HepG2 (cell line): ENCODE measurements around the gene DNAJC7. TPM values are rescaled to one million over a fixed set of nuclear protein-coding genes. Genes with fewer than 3 reads are reported as not detected.

Experiments
- ASH2L ChIP-seq: fragments of 300-600, 200-600 bp; sonication (generic); IDR thresholded peaks from 2 replicates; pipeline ENCODE4 v1.7.0; 2017; ENCODE audit warnings: low read depth, mild to moderate bottlenecking, moderate library complexity, mixed read lengths, low read length; ENCODE audit not compliant: insufficient read length
- ATAD3A ChIP-seq: sonication (generic); formaldehyde crosslinking; IDR thresholded peaks from 2 replicates; pipeline ENCODE4 v1.4.0; 2020; ENCODE audit warnings: missing genetic modification reagents
- CHD4 ChIP-seq: fragments of 200-600 bp; sonication (generic); IDR thresholded peaks from 2 replicates; pipeline ENCODE4 v1.7.0; 2017; ENCODE audit warnings: mild to moderate bottlenecking, low read length, borderline replicate concordance
- FOSL1 ChIP-seq: sonication (generic); formaldehyde crosslinking; IDR thresholded peaks from 2 replicates; pipeline ENCODE4 v1.9.0; 2021; ENCODE audit warnings: missing genetic modification reagents, borderline replicate concordance
- HMG20A ChIP-seq: IDR thresholded peaks from 2 replicates; pipeline ENCODE4 v1.6.1; 2016; ENCODE audit warnings: borderline replicate concordance
- IKZF5 ChIP-seq: IDR thresholded peaks from 2 replicates; pipeline ENCODE4 v1.6.1; 2018; ENCODE audit warnings: missing genetic modification reagents, mild to moderate bottlenecking, missing compliant biosample characterization
- MAF1 ChIP-seq: sonication (generic); formaldehyde crosslinking; IDR thresholded peaks from 2 replicates; pipeline ENCODE4 v1.5.0; 2020; ENCODE audit warnings: missing genetic modification reagents, borderline replicate concordance
- NR2F1 ChIP-seq, 2 experiments: fragments of 450-650 bp in 1 of 2; formaldehyde crosslinking in 1 of 2; IDR thresholded peaks; 2 replicates each; pipeline versions ENCODE4 v1.5.0 to v1.6.1; 2016 to 2020; ENCODE audit warnings: mild to moderate bottlenecking in 1 of 2, missing compliant biosample characterization in 1 of 2, missing genetic modification reagents in 1 of 2, moderate library complexity in 1 of 2
- PAWR ChIP-seq: sonication (generic); formaldehyde crosslinking; IDR thresholded peaks from 2 replicates; pipeline ENCODE4 v1.4.0; 2020; ENCODE audit warnings: missing genetic modification reagents, mild to moderate bottlenecking, borderline replicate concordance
- RBFOX2 ChIP-seq: fragments of 200-400 bp; formaldehyde crosslinking; IDR thresholded peaks from 2 replicates; pipeline ENCODE4 v1.6.1; 2017; ENCODE audit warnings: low read depth, mild to moderate bottlenecking, low read length
- SPEN ChIP-seq: sonication (generic); formaldehyde crosslinking; IDR thresholded peaks from 2 replicates; pipeline ENCODE4 v1.5.1; 2020; ENCODE audit warnings: low read depth, mild to moderate bottlenecking, missing genetic modification reagents
- SRY ChIP-seq: sonication (generic); formaldehyde crosslinking; IDR thresholded peaks from 2 replicates; pipeline ENCODE4 v1.8.0; 2022; ENCODE audit warnings: mild to moderate bottlenecking, missing genetic modification reagents
- TBL1XR1 ChIP-seq: fragments of 150-350 bp; IDR thresholded peaks from 2 replicates; pipeline ENCODE4 v1.6.1; 2014; ENCODE audit warnings: borderline replicate concordance, low read length; ENCODE audit not compliant: partially characterized antibody
- ZNF747 ChIP-seq: sonication (generic); formaldehyde crosslinking; IDR thresholded peaks from 2 replicates; pipeline ENCODE4 v1.8.1; 2023; ENCODE audit warnings: missing genetic modification reagents, mild to moderate bottlenecking, borderline replicate concordance
- polyA plus RNA-seq, 8 experiments: library from polyadenylated mRNA; depleted of rRNA in 3 of 8; stranded (reverse) in 7 of 8; unstranded in 1 of 8; fragments of >200 nt; fragmentation: Illumina TruSeq in 4 of 8; extraction: Trizol in 4 of 8; gene quantifications; 2 replicates each; pipeline versions ENCODE4 v1.2.1 to v1.2.3, GENCODE V29; 2011 to 2016; ENCODE audit warnings: low read depth in 4 of 8, missing spikeins in 1 of 8, mixed read lengths in 1 of 8; ENCODE audit not compliant: insufficient read depth in 1 of 8
- total RNA-seq, 5 experiments: library from RNA; depleted of rRNA; stranded (reverse); fragments of >200 nt; fragmentation: Illumina TruSeq; extraction: Trizol; gene quantifications; 2 replicates each; pipeline ENCODE4 v1.2.3, GENCODE V29; 2016; ENCODE audit warnings: low read depth in 1 of 5
- TF ChIP-seq, protein P1 (sequence below): sonication (generic); formaldehyde crosslinking; IDR thresholded peaks from 2 replicates; pipeline ENCODE4 v1.4.0; 2020; ENCODE audit warnings: missing genetic modification reagents
- TF ChIP-seq, protein P2 (sequence below): sonication (generic); formaldehyde crosslinking; IDR thresholded peaks from 2 replicates; pipeline ENCODE4 v1.4.0; 2020; ENCODE audit warnings: missing genetic modification reagents
- TF ChIP-seq, protein P3 (sequence below), 2 experiments: sonication (generic) in 1 of 2; formaldehyde crosslinking in 1 of 2; IDR thresholded peaks; 2 replicates each; pipeline versions ENCODE4 v1.4.0 to v1.6.1; 2018 to 2020; ENCODE audit warnings: missing genetic modification reagents in 2 of 2, borderline replicate concordance in 1 of 2, low read depth in 1 of 2, mild to moderate bottlenecking in 1 of 2, missing biosample characterization in 1 of 2
- TF ChIP-seq, protein P4 (sequence below): IDR thresholded peaks from 2 replicates; pipeline ENCODE4 v1.6.1; 2018; ENCODE audit warnings: missing genetic modification reagents

Gene DNAJC7
- total and polyA plus RNA-seq, 2 of the 13 experiments (the other 11 are each of a cell fraction or from before 2014, with no cell fraction given): 47.7 to 132 TPM

GRCh38 chr17:41966463-41967140, 50.6 kb downstream of the DNAJC7 start, which contains the start of gene CNP (continued):
- TF ChIP-seq ATAD3A (CRISPR knock-in tag): no peak
- TF ChIP-seq, protein P1, sequence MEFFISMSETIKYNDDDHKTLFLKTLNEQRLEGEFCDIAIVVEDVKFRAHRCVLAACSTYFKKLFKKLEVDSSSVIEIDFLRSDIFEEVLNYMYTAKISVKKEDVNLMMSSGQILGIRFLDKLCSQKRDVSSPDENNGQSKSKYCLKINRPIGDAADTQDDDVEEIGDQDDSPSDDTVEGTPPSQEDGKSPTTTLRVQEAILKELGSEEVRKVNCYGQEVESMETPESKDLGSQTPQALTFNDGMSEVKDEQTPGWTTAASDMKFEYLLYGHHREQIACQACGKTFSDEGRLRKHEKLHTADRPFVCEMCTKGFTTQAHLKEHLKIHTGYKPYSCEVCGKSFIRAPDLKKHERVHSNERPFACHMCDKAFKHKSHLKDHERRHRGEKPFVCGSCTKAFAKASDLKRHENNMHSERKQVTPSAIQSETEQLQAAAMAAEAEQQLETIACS: peak; percentile 76
- TF ChIP-seq, protein P2, sequence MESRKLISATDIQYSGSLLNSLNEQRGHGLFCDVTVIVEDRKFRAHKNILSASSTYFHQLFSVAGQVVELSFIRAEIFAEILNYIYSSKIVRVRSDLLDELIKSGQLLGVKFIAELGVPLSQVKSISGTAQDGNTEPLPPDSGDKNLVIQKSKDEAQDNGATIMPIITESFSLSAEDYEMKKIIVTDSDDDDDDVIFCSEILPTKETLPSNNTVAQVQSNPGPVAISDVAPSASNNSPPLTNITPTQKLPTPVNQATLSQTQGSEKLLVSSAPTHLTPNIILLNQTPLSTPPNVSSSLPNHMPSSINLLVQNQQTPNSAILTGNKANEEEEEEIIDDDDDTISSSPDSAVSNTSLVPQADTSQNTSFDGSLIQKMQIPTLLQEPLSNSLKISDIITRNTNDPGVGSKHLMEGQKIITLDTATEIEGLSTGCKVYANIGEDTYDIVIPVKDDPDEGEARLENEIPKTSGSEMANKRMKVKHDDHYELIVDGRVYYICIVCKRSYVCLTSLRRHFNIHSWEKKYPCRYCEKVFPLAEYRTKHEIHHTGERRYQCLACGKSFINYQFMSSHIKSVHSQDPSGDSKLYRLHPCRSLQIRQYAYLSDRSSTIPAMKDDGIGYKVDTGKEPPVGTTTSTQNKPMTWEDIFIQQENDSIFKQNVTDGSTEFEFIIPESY: peak; percentile 36; the same call in 1 of the 2 replicates
- TF ChIP-seq RBFOX2: peak; percentile 99
- no peak for TF ChIP-seq CHD4
- TF ChIP-seq, protein P3, sequence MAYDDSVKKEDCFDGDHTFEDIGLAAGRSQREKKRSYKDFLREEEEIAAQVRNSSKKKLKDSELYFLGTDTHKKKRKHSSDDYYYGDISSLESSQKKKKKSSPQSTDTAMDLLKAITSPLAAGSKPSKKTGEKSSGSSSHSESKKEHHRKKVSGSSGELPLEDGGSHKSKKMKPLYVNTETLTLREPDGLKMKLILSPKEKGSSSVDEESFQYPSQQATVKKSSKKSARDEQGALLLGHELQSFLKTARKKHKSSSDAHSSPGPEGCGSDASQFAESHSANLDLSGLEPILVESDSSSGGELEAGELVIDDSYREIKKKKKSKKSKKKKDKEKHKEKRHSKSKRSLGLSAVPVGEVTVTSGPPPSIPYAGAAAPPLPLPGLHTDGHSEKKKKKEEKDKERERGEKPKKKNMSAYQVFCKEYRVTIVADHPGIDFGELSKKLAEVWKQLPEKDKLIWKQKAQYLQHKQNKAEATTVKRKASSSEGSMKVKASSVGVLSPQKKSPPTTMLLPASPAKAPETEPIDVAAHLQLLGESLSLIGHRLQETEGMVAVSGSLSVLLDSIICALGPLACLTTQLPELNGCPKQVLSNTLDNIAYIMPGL (CRISPR knock-in tag; IDR thresholded peaks at IDR 0.05; ENCODE audit: borderline replicate concordance in 1 of 2, low read depth in 1 of 2): peak; percentile 85 to 91
- TF ChIP-seq HMG20A: no peak
- no peak for TF ChIP-seq ZNF747 (CRISPR knock-in tag)
- TF ChIP-seq SPEN: peak; percentile 95
- peak; percentile 12 for TF ChIP-seq TBL1XR1
- peak; percentile 84 for TF ChIP-seq ASH2L
- 0 out of 2 replicates have a peak, but pooled peaks have one; percentile 3 for TF ChIP-seq PAWR (CRISPR knock-in tag)
- peak; percentile 63; the same call in 1 of the 2 replicates for TF ChIP-seq SRY (CRISPR knock-in tag)
- peak; percentile 31; the same call in 1 of the 2 replicates for TF ChIP-seq FOSL1 (CRISPR knock-in tag)
- peak in 1 of 2 experiments; percentile 9; a peak in 1 of 4 replicates for TF ChIP-seq NR2F1 (CRISPR knock-in tag; IDR thresholded peaks at IDR 0.05)
- TF ChIP-seq IKZF5: peak; percentile 68
- TF ChIP-seq MAF1: peak; percentile 85; the same call in 1 of the 2 replicates
- TF ChIP-seq, protein P4, sequence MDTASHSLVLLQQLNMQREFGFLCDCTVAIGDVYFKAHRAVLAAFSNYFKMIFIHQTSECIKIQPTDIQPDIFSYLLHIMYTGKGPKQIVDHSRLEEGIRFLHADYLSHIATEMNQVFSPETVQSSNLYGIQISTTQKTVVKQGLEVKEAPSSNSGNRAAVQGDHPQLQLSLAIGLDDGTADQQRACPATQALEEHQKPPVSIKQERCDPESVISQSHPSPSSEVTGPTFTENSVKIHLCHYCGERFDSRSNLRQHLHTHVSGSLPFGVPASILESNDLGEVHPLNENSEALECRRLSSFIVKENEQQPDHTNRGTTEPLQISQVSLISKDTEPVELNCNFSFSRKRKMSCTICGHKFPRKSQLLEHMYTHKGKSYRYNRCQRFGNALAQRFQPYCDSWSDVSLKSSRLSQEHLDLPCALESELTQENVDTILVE (CRISPR knock-in tag): peak; percentile 71; the same call in 1 of the 2 replicates
